HCEC 1CT (cell line): ENCODE measurements around the gene FALEC.

Experiments used
- DNase-seq: peaks from one replicate; pipeline ENCODE4 v3.0.0-alpha.2; 2017

Gene FALEC

DNA sequence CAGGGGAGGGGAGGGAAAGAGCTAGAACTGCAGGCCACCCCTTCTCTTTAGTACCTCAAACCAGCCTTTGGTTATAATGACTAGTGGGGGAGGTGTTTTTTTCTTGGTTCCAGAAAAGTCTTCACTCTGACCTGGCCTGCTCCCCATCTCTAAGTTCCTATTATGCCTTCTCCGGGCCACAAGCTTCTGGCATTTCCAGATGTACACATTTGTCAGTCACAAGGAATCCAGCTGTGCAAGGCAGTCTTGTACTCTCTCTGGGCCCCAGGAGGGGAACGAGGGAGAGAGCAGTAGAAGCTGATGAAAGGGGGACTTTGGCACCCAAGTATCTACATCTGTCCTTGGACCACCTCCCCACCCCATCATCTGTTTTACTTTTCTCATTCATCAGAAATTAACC is 2.7 kb upstream of the FALEC start:
- peak; percentile 44 for DNase-seq

DNA sequence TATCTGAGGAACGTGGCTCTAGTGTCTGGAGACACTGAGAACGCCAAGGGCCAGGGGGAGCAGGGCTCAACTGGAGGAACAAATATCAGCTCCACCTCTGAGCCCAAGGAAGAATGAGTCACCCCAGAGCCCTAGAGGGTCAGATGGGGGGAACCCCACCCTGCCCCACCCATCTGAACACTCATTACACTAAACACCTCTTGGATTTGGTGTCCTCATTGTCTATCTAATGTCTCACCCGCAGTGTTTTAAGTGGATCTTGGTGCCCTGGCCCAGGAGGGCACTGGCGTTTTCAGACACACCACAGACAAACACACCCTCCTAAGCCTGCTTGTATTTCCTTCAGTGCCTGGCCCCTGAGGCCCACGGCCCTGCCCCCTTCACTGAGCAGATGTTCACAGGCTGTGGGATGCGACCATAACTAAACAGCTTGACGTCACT is 2.2 kb upstream of the FALEC start:
- DNase-seq: peak; percentile 15

DNA sequence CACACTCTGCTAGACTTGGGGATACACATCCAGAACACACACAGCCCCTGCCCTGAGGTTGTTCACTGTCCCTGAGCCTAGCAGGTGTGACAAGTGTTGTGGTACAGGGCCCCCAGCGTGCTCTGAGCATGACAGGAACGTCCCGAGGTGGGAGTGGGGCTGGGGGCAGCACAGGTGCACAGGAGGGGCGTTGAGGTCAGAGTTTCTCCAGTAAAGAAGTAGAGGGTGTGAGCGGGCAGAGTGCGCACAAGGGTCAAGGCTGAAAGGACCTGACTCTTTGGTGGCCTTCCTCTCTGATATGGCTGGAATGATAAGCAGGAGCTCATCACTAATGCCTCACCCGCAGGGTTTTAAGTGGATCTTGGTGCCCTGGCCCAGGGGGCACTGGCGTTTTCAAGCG is 1.3 kb upstream of the FALEC start:
- no peak for DNase-seq

DNA sequence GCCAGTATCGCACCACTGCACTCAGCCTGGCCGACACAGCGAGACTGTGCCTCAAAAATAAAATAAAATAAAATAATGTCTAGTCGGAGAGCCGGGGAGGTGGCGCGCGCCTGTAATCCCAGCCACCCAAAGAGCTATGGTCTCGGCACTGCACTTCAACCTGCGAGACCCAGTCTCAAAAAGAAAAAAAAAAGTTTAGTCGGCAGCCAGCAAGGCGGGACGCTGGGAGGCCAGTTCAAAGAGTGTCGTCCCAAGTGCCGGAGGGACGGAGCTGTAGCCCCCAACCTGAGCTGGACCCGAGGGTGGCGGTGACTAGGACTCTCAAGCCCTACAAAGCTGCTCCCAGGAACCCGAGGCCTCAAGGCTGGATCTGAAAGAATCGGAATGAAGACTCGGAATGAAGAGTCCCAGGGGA is 632 bp upstream of the FALEC start:
- DNase-seq: no peak

DNA sequence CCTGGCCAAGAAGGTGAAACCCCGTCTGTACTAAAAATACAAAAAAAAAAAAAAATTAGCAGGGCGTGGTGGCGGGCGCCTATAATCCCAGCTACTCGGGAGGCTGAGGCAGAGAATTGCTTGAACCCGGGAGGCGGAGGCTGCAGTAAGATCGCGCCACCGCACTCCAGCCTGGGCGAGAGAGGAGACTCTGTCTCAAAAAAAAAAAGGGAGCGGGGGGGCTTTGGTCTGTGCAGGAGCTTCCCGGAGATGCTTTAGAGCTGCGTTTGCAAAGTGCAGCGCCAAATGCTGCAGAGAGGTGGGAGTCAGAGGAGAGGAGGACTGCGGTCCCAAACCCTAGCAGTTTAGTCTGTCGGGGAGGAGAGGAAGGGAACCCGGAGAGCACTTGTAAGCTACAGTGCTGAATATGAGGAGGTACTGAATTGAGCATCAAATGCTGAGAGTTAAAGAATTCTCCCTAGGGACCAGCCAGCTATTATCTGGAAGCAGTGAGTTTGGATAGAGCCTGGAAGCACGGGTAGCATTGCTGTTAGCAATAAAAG is 569 bp downstream of the FALEC start:
- peak; percentile 1 for DNase-seq

DNA sequence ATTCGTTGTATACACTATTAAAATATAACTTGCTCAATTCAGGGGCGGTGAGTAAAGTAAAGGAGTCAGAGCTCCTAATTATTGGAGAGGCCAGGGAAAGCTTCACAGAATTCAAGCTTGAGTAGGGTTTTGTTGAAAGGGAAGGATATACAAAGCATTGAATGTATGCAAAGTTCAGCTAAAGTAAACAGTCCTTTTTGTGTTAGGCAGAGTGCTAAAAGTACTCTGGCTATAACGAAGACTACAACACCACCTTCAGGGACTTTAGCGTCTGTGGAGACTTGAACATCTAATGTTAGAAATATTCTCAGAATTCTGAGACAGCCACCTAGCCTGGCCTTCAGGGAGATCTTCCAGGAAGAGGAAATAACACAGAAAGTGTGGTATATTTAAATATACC is 1.1 kb downstream of the FALEC start:
- DNase-seq: peak; percentile 22

DNA sequence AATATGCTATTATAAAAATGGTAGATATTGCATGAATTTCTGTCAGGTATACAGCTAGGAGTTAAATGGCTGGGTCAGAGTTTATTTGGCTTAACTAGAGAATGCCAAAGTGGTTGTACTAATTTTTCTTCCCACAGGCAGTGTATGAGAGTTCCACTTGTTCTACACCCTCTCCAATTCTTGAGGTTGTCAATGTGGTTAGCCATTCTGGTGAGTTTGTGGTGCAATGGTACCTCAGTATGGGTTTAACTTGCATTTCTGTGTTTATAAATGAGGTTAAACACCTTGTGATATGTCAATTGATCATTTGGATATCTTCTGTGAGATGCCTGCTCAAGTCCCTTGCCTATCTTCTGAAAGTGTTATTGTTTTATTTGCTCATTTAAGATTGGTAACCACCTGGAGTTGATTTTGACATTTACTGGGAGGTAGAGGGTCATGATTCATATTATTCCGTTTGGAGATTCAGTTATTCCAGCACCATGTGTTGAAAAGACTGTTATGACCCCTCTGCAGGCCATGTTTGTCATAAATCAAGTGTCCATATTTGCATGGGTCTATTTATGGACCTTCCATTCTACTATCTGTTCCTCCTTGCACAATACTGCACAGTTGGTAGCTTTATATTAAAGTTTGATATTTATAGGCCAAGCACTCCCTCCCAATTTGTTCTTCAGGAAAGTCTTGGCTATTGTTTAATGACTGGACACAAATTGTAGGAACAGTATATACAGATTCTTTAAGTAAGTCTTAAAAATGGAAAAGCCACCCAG is 5.8 kb downstream of the FALEC start:
- no peak for DNase-seq

DNA sequence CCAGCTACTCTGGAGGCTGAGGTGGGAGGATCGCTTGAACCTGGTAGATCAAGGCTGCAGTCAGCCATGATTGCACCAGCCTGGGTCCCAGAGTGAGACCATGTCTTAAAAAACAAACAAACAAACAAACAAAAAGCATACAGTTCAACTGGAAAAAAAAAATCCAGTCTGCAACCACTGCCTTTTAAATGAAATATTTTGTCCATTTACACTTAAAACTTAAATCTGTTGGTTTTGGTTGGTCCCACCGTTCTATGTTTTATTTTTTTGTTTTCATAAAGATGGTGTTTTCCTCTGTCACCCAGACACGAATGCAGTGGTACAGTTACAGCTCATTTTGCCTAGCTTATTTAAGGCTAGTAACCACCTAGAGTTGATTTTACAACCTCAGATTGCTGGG is 9.8 kb downstream of the FALEC start:
- no peak for DNase-seq

DNA sequence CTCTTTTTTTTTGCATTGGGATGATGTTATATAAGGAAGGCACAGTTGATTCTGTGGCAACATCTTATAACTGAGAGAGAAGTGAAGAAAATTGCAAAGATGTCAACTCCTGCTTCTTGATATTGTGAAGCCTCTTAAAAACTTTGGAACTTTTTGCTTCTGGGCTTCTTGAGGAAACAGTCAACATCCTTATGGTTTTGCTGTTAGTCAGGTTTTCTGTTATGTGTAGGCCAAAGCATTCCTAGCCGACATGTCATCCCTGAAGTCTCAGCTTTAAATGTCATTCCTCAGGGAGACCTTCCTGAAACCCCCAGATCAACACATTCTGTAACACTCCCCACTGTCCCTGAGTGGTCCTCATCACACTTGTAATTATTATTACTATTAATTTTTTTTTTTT is 12.6 kb downstream of the FALEC start:
- DNase-seq: peak; percentile 74

DNA sequence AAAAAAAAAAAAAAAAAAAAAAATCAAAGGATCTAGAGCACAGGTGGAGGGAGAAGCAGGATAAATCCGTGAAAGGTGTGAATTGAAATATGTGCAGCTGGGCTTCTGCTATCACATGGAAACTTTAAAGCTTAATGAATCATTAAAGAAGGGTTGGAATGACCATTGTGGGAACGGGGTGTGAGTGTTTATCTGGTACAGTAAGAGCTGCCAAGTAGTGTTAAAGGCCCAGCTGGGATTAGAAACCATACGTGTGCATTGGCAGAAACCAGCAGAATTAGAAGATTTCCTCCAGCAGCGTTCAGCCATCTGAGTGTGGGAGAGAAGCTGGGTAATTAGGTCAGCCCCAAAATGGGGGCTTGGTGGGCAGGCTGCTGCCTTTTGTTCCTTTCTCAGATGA is 13.5 kb downstream of the FALEC start:
- DNase-seq: peak; percentile 85

DNA sequence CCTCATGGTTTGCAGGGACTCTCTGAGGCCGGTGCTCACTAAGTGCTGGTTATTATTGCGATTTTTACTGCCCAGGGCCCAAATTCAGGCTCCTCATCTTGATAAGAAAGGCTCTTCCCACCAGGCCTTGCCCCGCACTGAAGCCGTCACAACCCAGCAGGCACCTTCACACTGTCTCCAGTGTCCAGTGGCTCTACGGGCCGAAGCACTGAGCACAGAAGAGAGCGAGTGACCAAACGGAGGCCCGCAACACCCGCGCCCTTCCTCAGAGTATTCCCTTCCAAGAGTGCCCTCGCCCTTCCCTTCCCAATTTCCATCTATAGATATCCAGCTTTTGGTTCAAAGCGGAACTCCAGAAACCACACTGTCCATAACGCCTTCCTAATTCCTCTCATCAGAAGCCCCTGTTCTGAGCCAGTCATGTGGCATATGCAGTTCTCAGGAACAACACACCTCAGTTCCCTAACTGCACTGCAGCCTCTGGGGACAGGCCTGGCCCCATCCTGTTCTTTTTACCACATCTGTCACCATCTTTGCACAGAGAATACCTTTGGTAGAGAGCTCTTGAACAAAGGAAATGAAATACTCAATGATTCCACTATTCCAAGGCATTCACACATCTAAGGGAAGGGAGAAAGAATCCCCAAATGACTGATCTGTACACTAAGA is 15.1 kb downstream of the FALEC start:
- DNase-seq: no peak

DNA sequence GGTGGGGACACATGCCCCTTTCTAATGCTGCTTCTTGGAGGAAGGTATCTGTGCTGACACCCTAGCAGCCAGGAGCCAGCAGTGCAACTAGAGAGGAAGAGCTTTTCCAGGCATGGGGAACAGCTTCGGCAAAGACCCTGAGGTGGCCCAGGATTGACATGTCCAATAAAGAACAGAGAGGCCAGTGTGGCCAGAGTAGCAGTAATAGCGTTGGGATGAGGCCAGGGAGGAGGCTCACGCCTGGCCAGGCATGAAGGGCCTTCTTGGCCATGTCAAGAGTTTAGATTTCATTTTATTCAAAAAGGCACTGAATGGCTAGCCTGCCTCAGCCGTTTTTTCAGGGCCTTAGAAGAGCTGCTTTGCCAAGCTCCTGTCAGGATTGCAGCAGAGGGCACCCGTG is 17.3 kb downstream of the FALEC start:
- no peak for DNase-seq

DNA sequence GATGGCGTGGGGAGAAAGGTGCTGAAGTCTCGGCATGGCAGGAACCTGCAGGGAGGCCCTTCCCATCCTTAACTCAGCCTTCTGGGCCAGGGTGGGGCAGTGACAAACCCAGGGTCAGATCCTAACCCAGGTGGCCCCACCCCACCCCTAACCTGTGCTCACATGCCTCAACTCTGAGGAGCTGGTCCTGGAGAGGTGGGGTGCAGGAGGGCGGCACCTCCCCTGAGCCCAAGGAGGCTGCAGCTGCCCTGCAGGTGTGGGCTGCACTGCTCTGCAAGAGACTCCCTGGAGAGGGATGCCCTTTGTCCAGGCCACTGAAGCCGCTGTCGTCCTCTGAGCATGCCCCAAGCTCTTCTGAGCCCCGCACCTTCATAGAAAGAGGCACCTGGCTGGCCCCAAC is 18.4 kb downstream of the FALEC start:
- DNase-seq: no peak

DNA sequence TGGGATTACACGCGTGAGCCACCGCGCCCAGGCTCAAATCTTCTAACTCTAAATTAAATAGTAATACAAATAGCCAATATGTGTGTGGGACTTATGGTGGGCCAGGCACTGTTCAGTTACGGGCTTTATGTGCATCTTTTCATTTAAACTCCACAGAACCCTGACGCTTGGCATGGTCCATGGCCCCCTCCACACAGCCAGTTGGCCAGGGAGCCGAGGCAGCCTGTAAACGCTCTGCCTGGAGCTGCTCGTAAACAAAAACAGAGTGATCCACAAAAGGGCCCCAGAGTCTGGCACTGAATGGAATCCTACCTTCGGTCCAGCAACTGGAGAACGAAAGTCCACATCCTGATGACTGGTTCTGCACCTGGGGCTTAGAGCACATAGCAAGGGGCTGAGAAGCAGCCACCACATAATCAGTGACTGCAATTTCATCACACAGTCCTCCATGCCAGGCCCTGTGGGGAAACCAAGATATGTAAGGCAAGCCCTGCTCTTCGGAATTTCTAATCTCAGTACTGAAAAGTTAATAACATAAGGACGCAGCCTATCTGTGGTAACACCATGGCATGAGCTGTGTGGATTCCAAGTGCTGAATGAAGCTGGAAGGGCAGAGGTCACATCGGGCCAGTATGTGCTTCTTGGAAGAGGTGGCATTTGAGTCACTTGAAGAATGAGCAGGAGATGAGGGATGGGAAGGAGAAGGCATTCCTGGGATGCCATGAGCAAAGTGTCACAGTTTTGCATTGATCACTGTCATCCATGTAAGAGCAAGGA is 20.1 kb downstream of the FALEC start:
- peak; percentile 34 for DNase-seq

DNA sequence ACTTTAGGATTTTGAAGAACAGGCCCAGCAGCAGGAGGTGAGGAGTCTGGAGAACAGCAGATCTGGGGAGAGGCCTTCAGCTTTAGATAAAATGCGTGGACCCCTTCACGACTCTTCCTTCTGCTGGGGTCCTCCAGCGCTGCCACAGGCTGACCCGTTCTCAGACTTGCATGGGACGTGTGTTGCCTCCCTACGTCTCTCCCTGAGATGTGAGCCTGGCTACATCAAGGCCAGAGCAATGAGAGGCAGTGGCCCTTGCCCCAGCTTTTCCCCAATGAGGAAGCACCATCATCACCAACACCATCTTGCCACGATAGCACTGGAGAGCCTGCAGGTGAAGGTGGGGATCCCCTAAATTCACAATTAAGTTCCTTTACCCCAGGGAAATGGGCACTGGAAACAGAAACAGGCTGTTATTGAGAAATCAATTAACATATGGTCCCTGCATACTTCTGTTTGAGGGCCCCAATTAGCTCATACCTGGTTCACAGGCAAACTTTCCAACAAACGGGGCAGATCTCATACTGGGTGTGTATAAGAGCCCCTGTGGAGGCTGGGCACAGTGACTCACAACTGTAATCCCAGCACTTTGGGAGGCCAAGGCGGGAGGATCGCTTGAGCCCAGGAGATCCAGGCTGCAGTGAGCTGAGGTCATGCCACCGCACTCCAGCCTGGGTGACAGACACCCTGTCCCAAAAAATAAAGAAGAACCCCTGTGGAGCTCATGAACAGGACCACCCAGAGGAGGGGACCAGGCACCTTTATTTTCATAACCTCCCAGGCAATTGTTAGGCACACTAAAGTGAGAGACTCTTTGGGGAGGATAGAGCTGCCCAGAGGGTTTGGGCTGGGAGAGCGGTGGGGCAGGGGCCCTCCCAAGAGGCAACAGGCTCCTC is 21.5 kb downstream of the FALEC start:
- no peak for DNase-seq

DNA sequence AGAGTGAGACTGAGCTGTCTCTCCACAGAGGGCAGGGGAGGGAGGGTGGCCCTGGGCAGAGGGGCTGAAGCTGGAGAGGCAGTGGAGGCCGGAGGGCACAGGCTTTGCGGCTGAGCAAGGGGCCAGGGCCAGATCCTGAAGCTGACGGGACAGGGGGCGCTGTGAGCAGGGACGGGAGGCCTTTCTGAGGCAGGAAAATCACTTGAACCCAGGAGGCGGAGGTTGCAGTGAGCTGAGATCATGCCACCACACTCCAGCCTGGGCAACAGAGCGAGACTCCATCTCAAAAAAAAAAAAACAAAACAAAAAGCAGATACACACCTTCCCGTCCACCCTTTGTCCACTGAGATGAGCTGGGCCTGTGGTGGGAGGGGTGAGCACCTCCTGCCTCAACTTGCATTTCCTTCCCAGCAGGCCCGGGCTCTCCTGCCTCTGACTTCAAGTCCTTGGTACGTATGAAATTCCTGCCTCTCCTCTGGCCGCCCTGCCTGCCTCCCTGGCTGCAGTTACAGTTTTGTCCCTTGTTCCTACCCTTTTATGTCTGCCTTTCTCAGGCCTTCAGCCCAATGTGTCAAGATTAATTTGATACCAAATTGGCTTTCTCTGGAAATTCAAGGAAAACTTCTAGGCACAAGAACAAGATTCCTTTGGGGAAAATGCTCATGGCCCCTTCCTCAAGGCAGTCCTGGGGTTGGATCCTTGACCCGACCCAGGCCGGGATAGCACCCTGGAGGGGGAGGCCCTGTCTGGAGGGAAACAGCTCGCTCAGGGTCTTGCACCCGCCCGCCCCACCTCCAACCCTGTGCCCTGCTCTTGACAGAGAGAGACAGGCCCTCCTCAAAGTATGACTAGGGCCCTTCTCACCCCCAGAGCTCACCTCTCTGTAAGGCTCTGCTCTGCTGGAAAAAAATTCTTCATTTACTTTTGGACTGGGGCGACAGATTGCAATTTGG is 22.5 kb downstream of the FALEC start:
- DNase-seq: peak; percentile 54

DNA sequence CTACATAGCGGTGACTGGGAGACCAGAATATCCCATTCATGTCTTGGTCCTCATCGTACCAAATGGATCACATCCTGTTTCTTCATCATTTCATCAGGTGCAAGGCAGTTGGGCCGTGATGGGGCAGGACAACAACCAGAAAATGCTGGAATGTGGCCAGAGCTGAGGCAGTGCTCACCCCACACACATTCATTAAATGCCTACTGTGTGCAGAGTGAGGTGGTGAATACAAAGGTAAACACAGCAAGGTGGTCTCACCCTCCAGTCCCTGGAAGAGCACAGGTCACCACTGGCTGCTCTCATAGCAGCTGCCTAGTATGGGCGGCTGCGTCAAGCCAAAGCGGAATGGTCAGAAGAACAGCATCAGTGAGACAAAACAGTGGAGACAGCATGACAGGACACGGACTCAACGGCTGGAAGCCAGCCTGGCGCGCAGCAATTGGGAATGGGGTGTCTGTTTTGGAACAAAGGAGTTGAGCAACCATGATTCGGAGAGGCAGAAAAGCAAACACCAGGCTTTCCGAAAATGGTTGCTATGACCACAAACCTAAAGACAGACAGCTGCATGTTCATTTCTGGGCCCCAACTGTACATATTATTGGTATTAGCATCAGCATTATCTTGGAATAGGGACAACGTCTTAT is 28.1 kb downstream of the FALEC start:
- no peak for DNase-seq

DNA sequence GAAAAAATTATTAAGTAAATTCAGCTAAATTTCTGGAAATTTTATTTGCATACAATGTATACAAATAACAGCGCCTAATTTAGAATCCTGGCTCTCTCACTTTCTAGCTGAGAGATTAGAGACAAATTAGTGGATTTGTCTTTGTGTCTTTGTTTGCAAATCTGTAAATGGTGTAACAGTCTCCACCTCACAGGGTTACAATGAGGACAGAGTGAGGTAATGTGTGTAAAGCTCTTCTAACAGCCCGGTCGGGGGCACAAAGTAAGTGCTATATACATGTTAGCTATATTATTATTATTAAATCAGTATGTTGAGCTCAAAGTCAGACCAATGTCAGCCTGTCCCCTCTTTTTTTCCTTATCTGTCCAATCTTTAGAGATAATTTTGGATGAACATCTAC is 28.7 kb downstream of the FALEC start:
- DNase-seq: no peak

DNA sequence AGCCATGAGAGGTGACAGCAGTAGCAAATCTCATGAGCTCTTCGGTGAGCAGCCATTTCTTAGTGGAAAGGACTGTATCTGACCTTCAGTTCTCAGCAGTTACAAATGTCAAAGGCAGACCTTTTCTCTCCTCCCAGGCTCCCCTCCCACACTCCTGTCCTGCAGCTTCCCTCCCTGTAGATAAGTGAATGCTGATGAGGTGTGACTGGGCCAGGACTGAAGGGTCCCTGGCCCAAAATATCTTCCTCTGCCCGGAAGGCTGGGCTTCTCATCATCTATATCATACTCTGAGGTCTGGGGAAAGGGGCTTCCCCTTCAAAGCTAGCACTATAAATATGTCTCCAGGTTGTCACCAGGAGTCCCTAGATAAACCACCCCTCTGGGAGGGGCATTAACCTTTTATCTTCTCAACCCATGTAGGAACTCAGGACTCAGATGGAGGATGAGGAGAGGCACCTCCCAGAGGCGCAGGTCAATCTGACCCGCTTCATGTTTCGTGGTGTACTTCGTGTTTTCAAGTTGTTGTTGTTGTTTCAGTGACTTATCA is 30.0 kb downstream of the FALEC start:
- no peak for DNase-seq

DNA sequence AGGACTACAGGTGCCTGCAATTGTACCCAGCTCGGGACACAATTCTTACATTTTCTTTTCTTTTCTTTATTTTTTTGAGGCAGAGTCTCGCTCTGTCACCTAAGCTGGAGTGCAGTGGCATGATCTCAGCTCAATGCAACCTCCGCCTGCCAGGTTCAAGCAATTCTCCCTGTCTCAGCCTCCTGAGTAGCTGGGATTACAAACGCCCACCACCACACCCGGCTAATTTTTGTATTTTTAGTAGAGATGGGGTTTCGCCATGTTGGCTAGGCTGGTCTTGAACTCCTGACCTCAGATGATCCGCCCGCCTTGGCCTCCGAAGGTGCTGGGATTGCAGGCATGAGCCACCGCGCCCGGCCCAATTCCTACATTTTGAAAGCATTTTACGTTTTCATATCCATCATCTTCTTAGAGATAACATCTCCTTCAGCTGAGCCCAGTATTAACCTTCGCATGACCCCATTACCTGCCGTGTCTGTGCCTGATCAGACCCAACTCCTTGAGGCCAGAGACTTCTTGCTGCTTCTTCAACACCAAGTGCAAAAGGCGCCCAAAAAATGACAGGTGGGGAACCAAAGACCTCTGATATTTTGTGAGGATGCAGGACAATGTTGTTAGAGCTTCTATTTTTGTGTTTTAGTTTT is 30.9 kb downstream of the FALEC start:
- DNase-seq: no peak
